Measurements from ENCODE around the gene NHERF1. TPM values are rescaled to one million over a fixed set of nuclear protein-coding genes. Genes with fewer than 3 reads are reported as not detected.
A peak's percentile ranks its signal among the peaks of the same experiment; 100 is the strongest.

NHERF1 gene
- total and polyA plus RNA-seq, 2 of the 13 experiments (the other 11 are each of a cell fraction or from before 2014, with no cell fraction given): 169 to 269 TPM

DNA sequence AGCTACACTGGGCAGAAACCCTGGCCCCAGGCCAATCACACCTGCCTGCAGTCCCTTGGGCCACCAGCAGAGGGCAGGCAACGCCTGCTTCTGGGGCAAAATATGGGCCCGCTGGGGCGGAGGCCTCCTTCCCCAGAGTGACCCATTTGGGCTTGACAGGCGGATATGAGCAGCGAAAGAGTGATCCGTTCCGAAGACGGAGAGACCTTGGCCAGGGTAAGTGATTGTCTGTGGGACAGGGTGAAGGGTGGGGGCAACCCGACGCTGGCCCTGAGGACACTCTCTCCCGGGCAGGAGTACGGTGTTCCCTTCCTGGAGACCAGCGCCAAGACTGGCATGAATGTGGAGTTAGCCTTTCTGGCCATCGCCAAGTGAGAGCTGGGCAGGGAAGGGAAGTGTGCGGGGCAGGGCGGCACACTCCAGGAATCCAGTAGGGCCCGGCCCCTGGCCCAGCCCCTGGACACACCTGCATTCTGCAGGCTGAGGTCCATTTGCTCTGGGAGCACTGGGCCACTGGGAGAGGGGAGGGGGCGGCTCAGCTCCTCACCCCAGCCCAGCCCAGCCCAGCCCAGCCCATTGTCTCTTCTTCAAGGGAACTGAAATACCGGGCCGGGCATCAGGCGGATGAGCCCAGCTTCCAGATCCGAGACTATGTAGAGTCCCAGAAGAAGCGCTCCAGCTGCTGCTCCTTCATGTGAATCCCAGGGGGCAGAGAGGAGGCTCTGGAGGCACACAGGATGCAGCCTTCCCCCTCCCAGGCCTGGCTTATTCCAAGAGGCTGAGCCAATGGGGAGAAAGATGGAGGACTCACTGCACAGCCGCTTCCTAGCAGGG lies 3.5 kb upstream of the NHERF1 start (continued):
- TF ChIP-seq, protein P1, sequence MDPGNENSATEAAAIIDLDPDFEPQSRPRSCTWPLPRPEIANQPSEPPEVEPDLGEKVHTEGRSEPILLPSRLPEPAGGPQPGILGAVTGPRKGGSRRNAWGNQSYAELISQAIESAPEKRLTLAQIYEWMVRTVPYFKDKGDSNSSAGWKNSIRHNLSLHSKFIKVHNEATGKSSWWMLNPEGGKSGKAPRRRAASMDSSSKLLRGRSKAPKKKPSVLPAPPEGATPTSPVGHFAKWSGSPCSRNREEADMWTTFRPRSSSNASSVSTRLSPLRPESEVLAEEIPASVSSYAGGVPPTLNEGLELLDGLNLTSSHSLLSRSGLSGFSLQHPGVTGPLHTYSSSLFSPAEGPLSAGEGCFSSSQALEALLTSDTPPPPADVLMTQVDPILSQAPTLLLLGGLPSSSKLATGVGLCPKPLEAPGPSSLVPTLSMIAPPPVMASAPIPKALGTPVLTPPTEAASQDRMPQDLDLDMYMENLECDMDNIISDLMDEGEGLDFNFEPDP (CRISPR knock-in tag; conservative IDR thresholded peaks at IDR 0.05): no peak
- no peak for TF ChIP-seq ZNF160 (CRISPR knock-in tag; IDR thresholded peaks at IDR 0.05)
- TF ChIP-seq, protein P2, sequence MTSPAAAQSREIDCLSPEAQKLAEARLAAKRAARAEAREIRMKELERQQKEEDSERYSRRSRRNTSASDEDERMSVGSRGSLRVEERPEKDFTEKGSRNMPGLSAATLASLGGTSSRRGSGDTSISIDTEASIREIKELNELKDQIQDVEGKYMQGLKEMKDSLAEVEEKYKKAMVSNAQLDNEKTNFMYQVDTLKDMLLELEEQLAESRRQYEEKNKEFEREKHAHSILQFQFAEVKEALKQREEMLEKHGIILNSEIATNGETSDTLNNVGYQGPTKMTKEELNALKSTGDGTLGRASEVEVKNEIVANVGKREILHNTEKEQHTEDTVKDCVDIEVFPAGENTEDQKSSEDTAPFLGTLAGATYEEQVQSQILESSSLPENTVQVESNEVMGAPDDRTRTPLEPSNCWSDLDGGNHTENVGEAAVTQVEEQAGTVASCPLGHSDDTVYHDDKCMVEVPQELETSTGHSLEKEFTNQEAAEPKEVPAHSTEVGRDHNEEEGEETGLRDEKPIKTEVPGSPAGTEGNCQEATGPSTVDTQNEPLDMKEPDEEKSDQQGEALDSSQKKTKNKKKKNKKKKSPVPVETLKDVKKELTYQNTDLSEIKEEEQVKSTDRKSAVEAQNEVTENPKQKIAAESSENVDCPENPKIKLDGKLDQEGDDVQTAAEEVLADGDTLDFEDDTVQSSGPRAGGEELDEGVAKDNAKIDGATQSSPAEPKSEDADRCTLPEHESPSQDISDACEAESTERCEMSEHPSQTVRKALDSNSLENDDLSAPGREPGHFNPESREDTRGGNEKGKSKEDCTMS (CRISPR knock-in tag; conservative IDR thresholded peaks at IDR 0.05): peak; percentile 78; the same call in 1 of the 2 replicates
- TF ChIP-seq POLR2AphosphoS2 (IDR thresholded peaks at IDR 0.05; ENCODE audit: low read depth, low read length): no peak
- TF ChIP-seq, protein P3, sequence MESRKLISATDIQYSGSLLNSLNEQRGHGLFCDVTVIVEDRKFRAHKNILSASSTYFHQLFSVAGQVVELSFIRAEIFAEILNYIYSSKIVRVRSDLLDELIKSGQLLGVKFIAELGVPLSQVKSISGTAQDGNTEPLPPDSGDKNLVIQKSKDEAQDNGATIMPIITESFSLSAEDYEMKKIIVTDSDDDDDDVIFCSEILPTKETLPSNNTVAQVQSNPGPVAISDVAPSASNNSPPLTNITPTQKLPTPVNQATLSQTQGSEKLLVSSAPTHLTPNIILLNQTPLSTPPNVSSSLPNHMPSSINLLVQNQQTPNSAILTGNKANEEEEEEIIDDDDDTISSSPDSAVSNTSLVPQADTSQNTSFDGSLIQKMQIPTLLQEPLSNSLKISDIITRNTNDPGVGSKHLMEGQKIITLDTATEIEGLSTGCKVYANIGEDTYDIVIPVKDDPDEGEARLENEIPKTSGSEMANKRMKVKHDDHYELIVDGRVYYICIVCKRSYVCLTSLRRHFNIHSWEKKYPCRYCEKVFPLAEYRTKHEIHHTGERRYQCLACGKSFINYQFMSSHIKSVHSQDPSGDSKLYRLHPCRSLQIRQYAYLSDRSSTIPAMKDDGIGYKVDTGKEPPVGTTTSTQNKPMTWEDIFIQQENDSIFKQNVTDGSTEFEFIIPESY (CRISPR knock-in tag; IDR thresholded peaks at IDR 0.05): peak; percentile 64; the same call in 1 of the 2 replicates
- TF ChIP-seq, protein P4, sequence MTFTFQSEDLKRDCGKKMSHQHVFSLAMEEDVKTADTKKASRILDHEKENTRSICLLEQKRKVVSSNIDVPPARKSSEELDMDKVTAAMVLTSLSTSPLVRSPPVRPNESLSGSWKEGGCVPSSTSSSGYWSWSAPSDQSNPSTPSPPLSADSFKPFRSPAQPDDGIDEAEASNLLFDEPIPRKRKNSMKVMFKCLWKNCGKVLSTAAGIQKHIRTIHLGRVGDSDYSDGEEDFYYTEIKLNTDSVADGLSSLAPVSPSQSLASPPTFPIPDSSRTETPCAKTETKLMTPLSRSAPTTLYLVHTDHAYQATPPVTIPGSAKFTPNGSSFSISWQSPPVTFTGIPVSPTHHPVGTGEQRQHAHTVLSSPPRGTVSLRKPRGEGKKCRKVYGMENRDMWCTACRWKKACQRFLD (CRISPR knock-in tag; IDR thresholded peaks at IDR 0.05; ENCODE audit: borderline replicate concordance): 0 out of 2 replicates have a peak, but pooled peaks have one; percentile 23
- TF ChIP-seq, protein P5, sequence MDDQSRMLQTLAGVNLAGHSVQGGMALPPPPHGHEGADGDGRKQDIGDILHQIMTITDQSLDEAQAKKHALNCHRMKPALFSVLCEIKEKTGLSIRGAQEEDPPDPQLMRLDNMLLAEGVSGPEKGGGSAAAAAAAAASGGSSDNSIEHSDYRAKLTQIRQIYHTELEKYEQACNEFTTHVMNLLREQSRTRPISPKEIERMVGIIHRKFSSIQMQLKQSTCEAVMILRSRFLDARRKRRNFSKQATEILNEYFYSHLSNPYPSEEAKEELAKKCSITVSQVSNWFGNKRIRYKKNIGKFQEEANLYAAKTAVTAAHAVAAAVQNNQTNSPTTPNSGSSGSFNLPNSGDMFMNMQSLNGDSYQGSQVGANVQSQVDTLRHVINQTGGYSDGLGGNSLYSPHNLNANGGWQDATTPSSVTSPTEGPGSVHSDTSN (CRISPR knock-in tag; IDR thresholded peaks at IDR 0.05; ENCODE audit: borderline replicate concordance): no peak
- TF ChIP-seq GATAD1 (CRISPR knock-in tag; IDR thresholded peaks at IDR 0.05): peak; percentile 64; the same call in 1 of the 2 replicates
- TF ChIP-seq, protein P6, sequence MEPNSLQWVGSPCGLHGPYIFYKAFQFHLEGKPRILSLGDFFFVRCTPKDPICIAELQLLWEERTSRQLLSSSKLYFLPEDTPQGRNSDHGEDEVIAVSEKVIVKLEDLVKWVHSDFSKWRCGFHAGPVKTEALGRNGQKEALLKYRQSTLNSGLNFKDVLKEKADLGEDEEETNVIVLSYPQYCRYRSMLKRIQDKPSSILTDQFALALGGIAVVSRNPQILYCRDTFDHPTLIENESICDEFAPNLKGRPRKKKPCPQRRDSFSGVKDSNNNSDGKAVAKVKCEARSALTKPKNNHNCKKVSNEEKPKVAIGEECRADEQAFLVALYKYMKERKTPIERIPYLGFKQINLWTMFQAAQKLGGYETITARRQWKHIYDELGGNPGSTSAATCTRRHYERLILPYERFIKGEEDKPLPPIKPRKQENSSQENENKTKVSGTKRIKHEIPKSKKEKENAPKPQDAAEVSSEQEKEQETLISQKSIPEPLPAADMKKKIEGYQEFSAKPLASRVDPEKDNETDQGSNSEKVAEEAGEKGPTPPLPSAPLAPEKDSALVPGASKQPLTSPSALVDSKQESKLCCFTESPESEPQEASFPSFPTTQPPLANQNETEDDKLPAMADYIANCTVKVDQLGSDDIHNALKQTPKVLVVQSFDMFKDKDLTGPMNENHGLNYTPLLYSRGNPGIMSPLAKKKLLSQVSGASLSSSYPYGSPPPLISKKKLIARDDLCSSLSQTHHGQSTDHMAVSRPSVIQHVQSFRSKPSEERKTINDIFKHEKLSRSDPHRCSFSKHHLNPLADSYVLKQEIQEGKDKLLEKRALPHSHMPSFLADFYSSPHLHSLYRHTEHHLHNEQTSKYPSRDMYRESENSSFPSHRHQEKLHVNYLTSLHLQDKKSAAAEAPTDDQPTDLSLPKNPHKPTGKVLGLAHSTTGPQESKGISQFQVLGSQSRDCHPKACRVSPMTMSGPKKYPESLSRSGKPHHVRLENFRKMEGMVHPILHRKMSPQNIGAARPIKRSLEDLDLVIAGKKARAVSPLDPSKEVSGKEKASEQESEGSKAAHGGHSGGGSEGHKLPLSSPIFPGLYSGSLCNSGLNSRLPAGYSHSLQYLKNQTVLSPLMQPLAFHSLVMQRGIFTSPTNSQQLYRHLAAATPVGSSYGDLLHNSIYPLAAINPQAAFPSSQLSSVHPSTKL (CRISPR knock-in tag; IDR thresholded peaks at IDR 0.05): no peak
- TF ChIP-seq MIER3 (CRISPR knock-in tag; IDR thresholded peaks at IDR 0.05; ENCODE audit: borderline replicate concordance): no peak
- peak; percentile 81; the same call in 1 of the 2 replicates for TF ChIP-seq HOXA5 (CRISPR knock-in tag; IDR thresholded peaks at IDR 0.05)
